HUES64 (cell line): ENCODE data around the gene CDK11A.
A peak's percentile ranks its signal among the peaks of the same experiment; 100 is the strongest.
"Not testable (repeated sequence)": the region's sequence is repeated elsewhere in the genome, so short reads cannot be mapped to it uniquely, and the experiment has no call there.

Experiments used
- H3K27ac ChIP-seq: 2 replicates; pipeline ENCODE4 v1.7.0; 2013; ENCODE audit warnings: low read depth, low read length, inconsistent platforms
- H3K27me3 ChIP-seq: 2 replicates; pipeline ENCODE4 v1.6.1; 2013; ENCODE audit warnings: mild to moderate bottlenecking, low read length; ENCODE audit not compliant: insufficient read depth
- H3K36me3 ChIP-seq: 2 replicates; pipeline ENCODE4 v1.6.1; 2013; ENCODE audit warnings: mild to moderate bottlenecking, low read length; ENCODE audit not compliant: insufficient read depth
- H3K4me1 ChIP-seq: 2 replicates; pipeline ENCODE4 v1.6.1; 2013; ENCODE audit warnings: mild to moderate bottlenecking, low read length, moderate library complexity; ENCODE audit not compliant: insufficient read depth
- H3K4me3 ChIP-seq: 2 replicates; pipeline ENCODE4 v1.5.1; 2013; ENCODE audit warnings: mild to moderate bottlenecking, low read length, moderate library complexity
- H3K9ac ChIP-seq: 2 replicates; pipeline ENCODE4 v1.6.1; 2013; ENCODE audit warnings: mild to moderate bottlenecking, low read depth, low read length
- H3K9me3 ChIP-seq: 2 replicates; pipeline ENCODE4 v1.6.1; 2013; ENCODE audit warnings: low read depth, low read length; ENCODE audit not compliant: insufficient read depth
- WGBS: fragments of 150-250, 120-280 bp; methylation state at CpG from one replicate; pipeline ENCODE4 v1.1.7; 2013; ENCODE audit warnings: missing lambda C conversion rate; 5-methylcytosine and 5-hydroxymethylcytosine counted together

The CDK11A gene

GRCh38 chr1:1692324-1692713 is 31.8 kb downstream of the CDK11A start:
- H3K4me1 ChIP-seq, H3K36me3 ChIP-seq, H3K9me3 ChIP-seq, H3K27me3 ChIP-seq: not testable (repeated sequence)
- peak overlapping the region; percentile 68 for H3K4me3 ChIP-seq
- WGBS: under 1% methylated on average over 29 of the region's 45 CpGs
- H3K9ac ChIP-seq: peak overlapping the region; percentile 98
- peak overlapping the region; percentile 97 for H3K27ac ChIP-seq

GRCh38 chr1:1691443-1691842 is 32.7 kb downstream of the CDK11A start:
- not testable (repeated sequence) for H3K36me3 ChIP-seq, H3K27ac ChIP-seq, H3K4me1 ChIP-seq, H3K27me3 ChIP-seq, H3K4me3 ChIP-seq, H3K9me3 ChIP-seq, H3K9ac ChIP-seq
- WGBS: 63% methylated on average over 1 of the region's 16 CpGs

GRCh38 chr1:1689526-1689925 is 34.6 kb downstream of the CDK11A start:
- H3K27ac ChIP-seq, H3K4me1 ChIP-seq, H3K9ac ChIP-seq, H3K27me3 ChIP-seq, H3K9me3 ChIP-seq, H3K4me3 ChIP-seq, H3K36me3 ChIP-seq: not testable (repeated sequence)
- 89% methylated on average over 5 of the region's 7 CpGs for WGBS

GRCh38 chr1:1687846-1688245 is 36.3 kb downstream of the CDK11A start:
- H3K27ac ChIP-seq: no peak overlapping the region
- H3K9ac ChIP-seq: no peak overlapping the region
- no peaks in the 10 kb centered on the region for H3K4me1 ChIP-seq
- H3K27me3 ChIP-seq: no peaks in the 10 kb centered on the region
- no peaks in the 10 kb centered on the region for H3K9me3 ChIP-seq
- H3K36me3 ChIP-seq: peaks cover 6% of the 10 kb centered on the region; the same call in 1 of the 2 replicates
- H3K4me3 ChIP-seq: no peak overlapping the region
- 97% methylated on average over 9 of the region's 9 CpGs for WGBS

GRCh38 chr1:1684031-1684681 is 40.0 kb downstream of the CDK11A start:
- H3K9me3 ChIP-seq: no peaks in the 10 kb centered on the region
- peak overlapping the region; percentile 51; the same call in 1 of the 2 replicates for H3K27ac ChIP-seq
- no peak overlapping the region for H3K4me3 ChIP-seq
- no peaks in the 10 kb centered on the region for H3K27me3 ChIP-seq
- H3K4me1 ChIP-seq: no peaks in the 10 kb centered on the region
- no peak overlapping the region for H3K9ac ChIP-seq
- WGBS: 92% methylated on average over 28 of the region's 28 CpGs
- peaks cover 6% of the 10 kb centered on the region; the same call in 1 of the 2 replicates for H3K36me3 ChIP-seq

GRCh38 chr1:1683104-1683905 is 40.9 kb downstream of the CDK11A start:
- Histone ChIP-seq H3K27ac (peak overlapping the region; percentile 51; the same call in 1 of the 2 replicates), H3K4me1 (no peaks in the 10 kb centered on the region)

GRCh38 chr1:1680912-1681273 is 43.3 kb downstream of the CDK11A start:
- H3K36me3 ChIP-seq: peaks cover 6% of the 10 kb centered on the region; the same call in 1 of the 2 replicates
- no peaks in the 10 kb centered on the region for H3K27me3 ChIP-seq
- no peaks in the 10 kb centered on the region for H3K4me1 ChIP-seq
- H3K9me3 ChIP-seq: no peaks in the 10 kb centered on the region
- H3K27ac ChIP-seq: no peak overlapping the region
- no peak overlapping the region for H3K4me3 ChIP-seq
- 89% methylated on average over 11 of the region's 11 CpGs for WGBS
- no peak overlapping the region for H3K9ac ChIP-seq

More at GRCh38 chr1:1683104-1683905, 40.9 kb downstream of the CDK11A start:
- Histone ChIP-seq H3K9ac (0 out of 2 replicates have a peak overlapping the region, but pooled peaks have one; percentile 35), H3K4me3 (no peak overlapping the region), H3K36me3 (peaks cover 6% of the 10 kb centered on the region; the same call in 1 of the 2 replicates), H3K9me3 (no peaks in the 10 kb centered on the region), H3K27me3 (no peaks in the 10 kb centered on the region)
- WGBS: 79% methylated on average over 26 of the region's 26 CpGs

GRCh38 chr1:1680031-1680911 is 43.9 kb downstream of the CDK11A start:
- WGBS: 95% methylated on average over 32 of the region's 32 CpGs
- Histone ChIP-seq H3K4me3 (no peak overlapping the region), H3K4me1 (no peaks in the 10 kb centered on the region), H3K27me3 (no peaks in the 10 kb centered on the region), H3K9me3 (no peaks in the 10 kb centered on the region), H3K27ac (no peak overlapping the region), H3K9ac (no peak overlapping the region), H3K36me3 (peaks cover 3% of the 10 kb centered on the region; the same call in 1 of the 2 replicates)

GRCh38 chr1:1678581-1679380 is 45.4 kb downstream of the CDK11A start:
- no peak overlapping the region for H3K27ac ChIP-seq

GRCh38 chr1:1677718-1678580 is 46.2 kb downstream of the CDK11A start:
- Histone ChIP-seq H3K4me1 (no peaks in the 10 kb centered on the region), H3K9ac (no peak overlapping the region), H3K27ac (no peak overlapping the region), H3K27me3 (no peaks in the 10 kb centered on the region), H3K4me3 (no peak overlapping the region), H3K9me3 (no peaks in the 10 kb centered on the region), H3K36me3 (no peaks in the 10 kb centered on the region)
- 93% methylated on average over 39 of the region's 39 CpGs for WGBS

More at GRCh38 chr1:1678581-1679380, 45.4 kb downstream of the CDK11A start:
- H3K9me3 ChIP-seq: no peaks in the 10 kb centered on the region
- no peaks in the 10 kb centered on the region for H3K27me3 ChIP-seq
- H3K4me1 ChIP-seq: no peaks in the 10 kb centered on the region
- H3K9ac ChIP-seq: no peak overlapping the region
- H3K4me3 ChIP-seq: no peak overlapping the region
- whole genome bisulfite sequencing: 79% methylated on average over 24 of the region's 24 CpGs
- H3K36me3 ChIP-seq: no peaks in the 10 kb centered on the region
